HG03565 (cell line): Measurements from ENCODE around the gene SFSWAP.

ENCODE experiments used
- ATAC-seq: cut with Tn5 transposase; IDR thresholded peaks from one replicate; pipeline ENCODE4 v1.9.1; 2021; ENCODE audit warnings: mild to moderate bottlenecking, moderate library complexity; ENCODE audit not compliant: unreplicated experiment

The SFSWAP gene

DNA sequence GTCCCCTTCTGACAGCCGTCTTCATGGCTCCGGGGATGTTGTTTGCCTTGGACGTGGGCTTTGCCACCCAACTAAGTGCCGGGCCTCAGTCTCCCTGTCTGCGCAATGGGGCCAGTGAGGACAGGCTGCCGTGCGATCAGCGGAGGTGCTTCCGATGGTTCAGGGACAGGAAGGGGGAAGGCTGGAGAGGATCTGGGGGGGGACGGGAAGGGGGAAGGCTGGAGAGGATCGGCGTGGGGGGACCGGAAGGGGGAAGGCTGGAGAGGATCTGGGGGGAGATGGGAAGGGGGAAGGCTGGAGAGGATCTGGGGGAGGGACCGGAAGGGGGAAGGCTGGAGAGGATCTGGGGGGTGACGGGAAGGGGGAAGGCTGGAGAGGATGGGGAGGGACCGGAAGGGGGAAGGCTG is 120.7 kb downstream of the SFSWAP start:
- ATAC-seq: no peak

- ATAC-seq: no peak
These were observed 121.7 kb downstream of the SFSWAP start for GRCh38 chr12:131832321-131833231.

DNA sequence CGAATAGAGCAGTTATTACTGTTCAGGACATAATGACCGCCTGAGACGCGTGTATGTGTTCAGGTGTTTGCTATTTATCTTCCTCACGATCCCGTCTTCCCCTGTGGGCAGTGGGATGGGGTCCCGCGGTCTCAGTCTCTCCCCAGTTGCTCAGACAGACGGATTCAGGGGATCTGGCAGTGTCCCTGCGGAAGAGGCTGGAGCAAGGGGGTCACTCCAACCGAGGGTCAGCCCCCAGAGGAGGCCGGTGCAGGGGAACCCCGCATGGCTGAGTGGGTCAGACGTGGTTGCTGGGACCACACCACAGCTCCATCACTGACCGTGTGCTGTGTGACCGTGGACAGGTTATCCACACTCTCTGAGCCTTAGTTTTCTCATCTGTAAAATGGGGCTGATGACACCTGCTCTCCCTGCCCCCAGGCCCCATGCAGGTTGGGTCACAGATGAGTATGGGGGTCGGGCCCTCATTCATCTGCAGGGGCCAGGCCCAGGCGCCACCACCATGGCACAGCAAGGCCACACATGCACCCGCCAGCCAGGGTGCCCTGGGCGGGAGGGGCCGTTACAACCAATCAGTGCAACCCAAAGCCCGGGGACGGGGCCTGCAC is 122.5 kb downstream of the SFSWAP start:
- no peak for ATAC-seq

GRCh38 chr12:131833896-131834641 is 123.2 kb downstream of the SFSWAP start:
- no peak for ATAC-seq

GRCh38 chr12:131834798-131835615 is 124.1 kb downstream of the SFSWAP start:
- no peak for ATAC-seq

DNA sequence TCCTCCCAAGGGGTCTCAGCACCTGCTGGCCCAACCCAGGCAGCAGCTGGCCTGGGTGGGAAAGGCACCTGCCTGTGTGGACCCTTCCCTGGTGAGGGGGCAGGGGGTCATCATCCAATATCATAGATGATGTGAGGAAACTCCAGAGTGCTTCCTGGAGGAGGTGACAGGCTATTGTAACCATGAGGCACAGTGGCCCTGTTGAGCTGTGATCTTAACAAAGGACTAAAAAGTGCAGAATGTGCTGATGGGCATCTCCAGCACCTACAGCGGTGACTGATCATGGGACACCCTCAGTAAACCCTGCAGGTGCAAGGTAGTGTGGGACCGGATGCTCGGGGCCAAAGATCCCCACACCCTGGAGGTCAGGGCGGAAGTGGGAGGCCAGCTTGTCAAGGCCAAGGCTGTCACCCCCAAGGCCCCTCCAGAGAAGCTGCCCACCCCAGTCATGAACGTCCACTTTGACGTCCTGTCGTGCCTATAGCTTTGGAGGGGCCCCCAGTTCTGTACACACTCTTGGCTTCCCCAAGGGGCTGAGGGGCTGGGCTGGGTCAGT is 124.8 kb downstream of the SFSWAP start:
- no peak for ATAC-seq

- no peak for ATAC-seq
These were observed 125.3 kb downstream of the SFSWAP start for GRCh38 chr12:131836193-131836592.

DNA sequence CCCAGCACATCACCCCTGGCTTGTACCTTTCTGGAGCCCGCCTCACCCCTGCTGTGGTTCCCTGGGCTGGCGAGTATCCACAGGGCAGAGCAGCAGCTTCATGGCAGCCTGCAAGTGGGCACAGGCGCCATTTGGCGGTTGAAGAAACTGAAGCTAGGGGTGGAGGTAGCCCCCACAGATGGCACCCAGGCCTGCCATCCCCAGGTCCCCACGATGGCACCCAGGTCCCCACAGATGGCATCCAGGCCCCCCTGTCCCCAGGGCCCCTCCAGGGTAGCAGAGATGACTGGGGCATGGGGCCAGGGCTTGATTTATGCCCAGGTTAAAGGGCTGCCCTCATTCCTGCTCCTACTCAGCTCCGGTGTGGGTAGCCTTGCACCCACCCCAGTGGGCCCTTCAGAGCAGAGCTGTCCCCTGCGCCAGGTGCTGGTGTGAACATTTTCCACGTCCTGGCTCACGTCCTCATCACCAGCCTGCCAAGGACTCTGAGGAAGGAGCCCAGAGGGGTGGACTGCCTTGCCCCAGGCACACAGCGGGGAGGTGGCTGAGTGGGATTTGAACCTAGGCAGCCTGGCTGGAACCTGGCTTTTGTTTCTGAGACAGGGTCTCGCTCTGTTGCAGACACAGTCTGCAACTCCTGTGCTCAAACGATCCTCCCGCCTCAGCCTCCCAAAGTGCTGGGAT is 126.0 kb downstream of the SFSWAP start:
- ATAC-seq: no peak

GRCh38 chr12:131840643-131841416 is 129.9 kb downstream of the SFSWAP start:
- ATAC-seq: no peak

DNA sequence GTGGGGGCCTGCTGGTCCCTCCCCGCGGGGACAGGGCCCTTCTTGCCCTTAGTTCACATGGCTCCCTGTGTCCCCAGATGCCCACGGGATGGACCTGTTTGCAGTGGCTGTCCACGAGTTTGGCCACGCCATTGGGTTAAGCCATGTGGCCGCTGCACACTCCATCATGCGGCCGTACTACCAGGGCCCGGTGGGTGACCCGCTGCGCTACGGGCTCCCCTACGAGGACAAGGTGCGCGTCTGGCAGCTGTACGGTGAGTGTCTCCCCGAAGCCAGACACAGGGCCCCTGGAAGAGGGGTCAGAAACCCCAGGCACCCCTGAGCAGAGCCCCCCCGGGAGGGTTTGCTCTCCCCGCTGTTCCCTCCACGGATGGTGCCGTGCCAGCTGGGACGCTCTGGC is 130.7 kb downstream of the SFSWAP start:
- ATAC-seq: no peak

- no peak for ATAC-seq
These were observed 131.3 kb downstream of the SFSWAP start for GRCh38 chr12:131842169-131842568.

DNA sequence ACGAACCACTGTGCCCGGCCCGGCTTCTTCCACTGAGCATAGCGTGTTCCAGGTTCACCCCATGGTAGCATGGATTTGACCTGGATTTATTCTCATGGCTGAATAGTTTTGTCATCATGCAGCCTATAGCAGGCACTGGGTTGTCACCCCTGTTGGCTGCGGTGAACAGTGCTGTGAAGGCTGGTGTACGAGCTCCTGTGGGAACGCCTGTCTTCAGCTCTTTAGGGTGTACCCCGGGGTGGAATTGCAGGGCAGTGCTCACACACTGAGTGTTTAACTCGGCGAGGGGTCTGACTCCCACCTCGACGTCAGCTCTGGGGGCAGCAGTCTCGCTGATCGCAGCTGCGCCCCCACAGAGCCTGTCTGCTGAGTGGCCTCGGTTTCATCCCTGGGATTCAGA is 132.6 kb downstream of the SFSWAP start:
- ATAC-seq: no peak

GRCh38 chr12:131844140-131844539 is 133.2 kb downstream of the SFSWAP start:
- ATAC-seq: no peak

GRCh38 chr12:131844656-131845055 is 133.8 kb downstream of the SFSWAP start:
- no peak for ATAC-seq

DNA sequence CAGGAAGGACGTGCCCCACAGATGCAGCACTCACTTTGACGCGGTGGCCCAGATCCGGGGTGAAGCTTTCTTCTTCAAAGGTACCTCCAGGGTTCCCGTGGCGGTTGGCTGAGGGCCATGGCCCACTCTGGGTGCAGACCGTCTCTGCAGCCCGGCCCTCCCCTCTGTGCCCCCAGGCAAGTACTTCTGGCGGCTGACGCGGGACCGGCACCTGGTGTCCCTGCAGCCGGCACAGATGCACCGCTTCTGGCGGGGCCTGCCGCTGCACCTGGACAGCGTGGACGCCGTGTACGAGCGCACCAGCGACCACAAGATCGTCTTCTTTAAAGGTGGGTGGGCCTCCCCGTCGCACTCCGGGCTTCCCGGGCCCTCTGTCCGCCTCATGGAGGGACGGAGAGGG is 134.2 kb downstream of the SFSWAP start:
- ATAC-seq: no peak

DNA sequence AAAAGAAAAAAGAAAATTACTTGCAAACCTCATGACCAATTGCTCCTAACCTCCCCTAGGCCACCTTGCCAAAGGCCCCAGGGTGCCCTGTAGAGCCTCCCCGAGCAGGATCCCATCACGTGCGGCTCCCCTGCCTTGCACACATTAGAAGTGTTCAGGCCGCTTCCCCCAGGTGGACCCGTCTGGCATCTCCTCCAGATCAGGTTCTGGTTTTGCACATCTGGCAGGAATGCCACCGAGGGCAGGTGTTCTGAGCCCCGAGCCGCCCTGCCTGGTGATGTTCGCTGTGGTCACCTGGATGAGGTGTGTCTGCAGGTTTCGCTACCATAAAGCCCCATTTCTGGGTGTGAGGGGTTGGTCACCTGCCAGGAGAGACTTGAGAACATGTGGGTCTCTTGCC is 136.6 kb downstream of the SFSWAP start:
- ATAC-seq: no peak

GRCh38 chr12:131848753-131849152 is 137.9 kb downstream of the SFSWAP start:
- no peak for ATAC-seq
